Mesenchymal stem cell (in vitro differentiated cells and primary cell): ENCODE results near the gene PBX4.
A peak's percentile ranks its signal among the peaks of the same experiment; 100 is the strongest.

Experiments used
- DNase-seq: peaks from one replicate; pipeline ENCODE4 v3.0.0-alpha.2; 2013
- H2AFZ ChIP-seq: one replicate; pipeline ENCODE4 v1.6.1; 2013; ENCODE audit warnings: low read depth, mild to moderate bottlenecking, control low read depth, inconsistent platforms, low read length, moderate library complexity
- H2AK5ac ChIP-seq: 2 replicates; pipeline ENCODE4 v1.6.1; 2013; ENCODE audit warnings: low read length, moderate library complexity, mild to moderate bottlenecking, inconsistent platforms; ENCODE audit not compliant: severe bottlenecking
- H2BK120ac ChIP-seq: one replicate; pipeline ENCODE4 v1.6.1; 2013; ENCODE audit warnings: low read depth, mild to moderate bottlenecking, inconsistent platforms, low read length, moderate library complexity
- H2BK12ac ChIP-seq, 2 experiments: one replicate each; pipeline ENCODE4 v1.6.1; 2013; ENCODE audit warnings: inconsistent platforms in 2 of 2, low read length in 2 of 2, mild to moderate bottlenecking in 2 of 2, moderate library complexity in 2 of 2, control low read depth in 1 of 2
- H2BK15ac ChIP-seq: one replicate; pipeline ENCODE4 v1.6.1; 2013; ENCODE audit warnings: mild to moderate bottlenecking, low read depth, inconsistent platforms; ENCODE audit not compliant: poor library complexity, severe bottlenecking
- H2BK5ac ChIP-seq: 2 replicates; pipeline ENCODE4 v1.6.1; 2013; ENCODE audit warnings: low read depth, mild to moderate bottlenecking, low read length, control low read depth, inconsistent platforms; ENCODE audit not compliant: poor library complexity, severe bottlenecking
- H3K14ac ChIP-seq, 2 experiments: one replicate each; pipeline ENCODE4 v1.6.1; 2013; ENCODE audit warnings: inconsistent platforms in 2 of 2, low read length in 2 of 2, control low read depth in 1 of 2, mild to moderate bottlenecking in 1 of 2, moderate library complexity in 1 of 2
- H3K18ac ChIP-seq, 2 experiments: one replicate each; pipeline ENCODE4 v1.6.1; 2013; ENCODE audit warnings: inconsistent platforms in 2 of 2, low read length in 2 of 2, control low read depth in 1 of 2, low read depth in 1 of 2, mild to moderate bottlenecking in 1 of 2
- H3K23ac ChIP-seq, 2 experiments: one replicate each; pipeline ENCODE4 v1.6.1; 2013; ENCODE audit warnings: inconsistent platforms in 2 of 2, low read length in 2 of 2, mild to moderate bottlenecking in 2 of 2, moderate library complexity in 2 of 2, control low read depth in 1 of 2
- H3K27ac ChIP-seq: 2 replicates; pipeline ENCODE4 v1.5.1; 2013; ENCODE audit warnings: mild to moderate bottlenecking, moderate library complexity, low read length, control low read depth, inconsistent platforms; ENCODE audit not compliant: poor library complexity, severe bottlenecking
- H3K27me3 ChIP-seq, 2 experiments: 2 replicates each; pipeline versions ENCODE4 v1.6.1 to v1.7.0; 2013; ENCODE audit warnings: low read length in 2 of 2, mild to moderate bottlenecking in 2 of 2, moderate library complexity in 2 of 2, control low read depth in 1 of 2, inconsistent platforms in 1 of 2; ENCODE audit not compliant: control insufficient read depth in 1 of 2, insufficient read depth in 1 of 2
- H3K36me3 ChIP-seq, 2 experiments: 2 replicates each; pipeline versions ENCODE4 v1.6.1 to v1.7.0; 2013; ENCODE audit warnings: low read length in 2 of 2, control low read depth in 1 of 2, inconsistent platforms in 1 of 2, low read depth in 1 of 2, mild to moderate bottlenecking in 1 of 2; ENCODE audit not compliant: insufficient read depth in 2 of 2, control insufficient read depth in 1 of 2
- H3K4ac ChIP-seq, 2 experiments: one replicate each; pipeline ENCODE4 v1.6.1; 2013; ENCODE audit warnings: inconsistent platforms in 2 of 2, low read length in 2 of 2, mild to moderate bottlenecking in 2 of 2, moderate library complexity in 2 of 2, control low read depth in 1 of 2, low read depth in 1 of 2
- H3K4me1 ChIP-seq: 2 replicates; pipeline ENCODE4 v1.6.1; 2013; ENCODE audit warnings: low read depth, low read length, control low read depth; ENCODE audit not compliant: control insufficient read depth, insufficient read depth
- H3K4me2 ChIP-seq: 2 replicates; pipeline ENCODE4 v1.6.1; 2013; ENCODE audit warnings: low read length, mild to moderate bottlenecking, inconsistent platforms; ENCODE audit not compliant: poor library complexity, severe bottlenecking
- H3K4me3 ChIP-seq, 2 experiments: 2 replicates each; pipeline versions ENCODE4 v1.5.1 to v1.7.0; 2013; ENCODE audit warnings: low read length in 2 of 2, mild to moderate bottlenecking in 2 of 2, control low read depth in 1 of 2, low read depth in 1 of 2; ENCODE audit not compliant: insufficient read depth in 1 of 2
- H3K79me1 ChIP-seq: replicated peaks from 2 replicates; pipeline ENCODE4 v1.6.1; 2013; ENCODE audit warnings: mild to moderate bottlenecking, control low read depth, low read length, inconsistent platforms; ENCODE audit not compliant: poor library complexity, severe bottlenecking
- H3K9ac ChIP-seq: 2 replicates; pipeline ENCODE4 v1.7.0; 2013; ENCODE audit warnings: mild to moderate bottlenecking, low read length, moderate library complexity
- H3K9me3 ChIP-seq: 2 replicates; pipeline ENCODE4 v1.7.0; 2013; ENCODE audit warnings: mild to moderate bottlenecking, low read length; ENCODE audit not compliant: control insufficient read depth
- H4K8ac ChIP-seq: one replicate; pipeline ENCODE4 v1.6.1; 2013; ENCODE audit warnings: inconsistent platforms, mild to moderate bottlenecking, low read length, moderate library complexity
- H4K91ac ChIP-seq: one replicate; pipeline ENCODE4 v1.6.1; 2013; ENCODE audit warnings: mild to moderate bottlenecking, low read length, inconsistent platforms
- WGBS: methylation state at CpG from one replicate; pipeline ENCODE4 v1.1.7; 2013; ENCODE audit warnings: mixed read lengths; 5-methylcytosine and 5-hydroxymethylcytosine counted together

Gene PBX4

GRCh38 chr19:19587771-19588170, 30.7 kb downstream of the PBX4 start:
- Histone ChIP-seq H2BK15ac (no peak overlapping the region), H3K9ac (no peak overlapping the region), H3K4me3 (no peak overlapping the region), H3K9me3 (no peaks in the 10 kb centered on the region), H3K4ac (no peak overlapping the region), H4K8ac (no peak overlapping the region), H3K4me1 (peaks cover 4% of the 10 kb centered on the region), H2BK12ac (no peak overlapping the region), H3K36me3 (no peaks in the 10 kb centered on the region), H3K27me3 (no peaks in the 10 kb centered on the region), H2BK5ac (no peak overlapping the region), H3K27ac (no peak overlapping the region), H2BK120ac (no peak overlapping the region), H3K79me1 (no peaks in the 10 kb centered on the region), H3K18ac (no peak overlapping the region), H2AFZ (no peak overlapping the region), H3K23ac (no peak overlapping the region), H4K91ac (no peak overlapping the region), H3K4me2 (no peak overlapping the region), H3K14ac (no peak overlapping the region), H2AK5ac (no peak overlapping the region)
- DNase-seq: no peak
- WGBS: over 99% methylated on average over 3 of the region's 5 CpGs

DNA sequence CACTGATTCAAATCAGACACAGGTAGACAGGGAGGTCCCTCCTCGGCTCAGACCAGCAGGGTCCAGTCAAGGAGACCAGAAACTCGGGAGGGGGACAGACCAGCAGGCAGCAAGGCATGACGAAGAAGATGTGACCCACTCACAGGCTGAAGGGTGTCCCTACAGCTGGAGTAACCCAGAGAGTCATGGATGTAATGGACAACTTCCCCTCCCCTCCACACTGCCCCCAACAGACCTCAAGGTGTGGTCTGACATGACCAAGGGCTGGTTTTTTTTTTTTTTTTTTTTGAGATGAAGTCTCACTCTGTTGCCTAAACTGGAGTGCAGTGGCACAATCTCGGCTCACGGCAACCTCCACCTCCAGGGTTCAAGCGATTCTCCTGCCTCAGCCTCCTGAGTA, 34.1 kb downstream of the PBX4 start:
- no peak overlapping the region for H2BK15ac ChIP-seq
- no peak overlapping the region for H3K4me2 ChIP-seq
- no peaks in the 10 kb centered on the region for H3K27me3 ChIP-seq
- no peak overlapping the region for H3K4ac ChIP-seq
- no peak overlapping the region for H3K27ac ChIP-seq
- no peak overlapping the region for H2BK5ac ChIP-seq
- no peak overlapping the region for H3K14ac ChIP-seq
- H3K4me3 ChIP-seq: no peak overlapping the region
- no peak overlapping the region for H2BK120ac ChIP-seq
- H4K91ac ChIP-seq: no peak overlapping the region
- no peak overlapping the region for H3K9ac ChIP-seq
- WGBS: 80% methylated on average over 6 of the region's 6 CpGs
- H3K79me1 ChIP-seq: no peaks in the 10 kb centered on the region
- no peaks in the 10 kb centered on the region for H3K36me3 ChIP-seq
- peaks cover 2% of the 10 kb centered on the region for H3K4me1 ChIP-seq
- H3K9me3 ChIP-seq: no peaks in the 10 kb centered on the region
- H2AFZ ChIP-seq: no peak overlapping the region
- H2BK12ac ChIP-seq: no peak overlapping the region
- no peak overlapping the region for H4K8ac ChIP-seq
- no peak overlapping the region for H3K23ac ChIP-seq
- no peak overlapping the region for H2AK5ac ChIP-seq
- H3K18ac ChIP-seq: no peak overlapping the region
- DNase-seq: no peak

GRCh38 chr19:19582471-19582870, 36.0 kb downstream of the PBX4 start:
- no peak overlapping the region for H2BK12ac ChIP-seq
- H3K4ac ChIP-seq: no peak overlapping the region
- no peak overlapping the region for H3K18ac ChIP-seq
- H3K9me3 ChIP-seq: no peaks in the 10 kb centered on the region
- no peak for DNase-seq
- no peak overlapping the region for H2AK5ac ChIP-seq
- H3K9ac ChIP-seq: no peak overlapping the region
- no peak overlapping the region for H3K27ac ChIP-seq
- no peaks in the 10 kb centered on the region for H3K27me3 ChIP-seq
- no peak overlapping the region for H3K23ac ChIP-seq
- no peak overlapping the region for H2AFZ ChIP-seq
- H3K4me2 ChIP-seq: no peak overlapping the region
- H4K91ac ChIP-seq: no peak overlapping the region
- H3K79me1 ChIP-seq: no peaks in the 10 kb centered on the region
- H3K4me1 ChIP-seq: peaks cover 2% of the 10 kb centered on the region
- no peak overlapping the region for H2BK120ac ChIP-seq
- H2BK5ac ChIP-seq: no peak overlapping the region
- H3K36me3 ChIP-seq: no peaks in the 10 kb centered on the region
- H3K14ac ChIP-seq: no peak overlapping the region
- H4K8ac ChIP-seq: no peak overlapping the region
- WGBS: 85% methylated on average over 6 of the region's 6 CpGs
- H3K4me3 ChIP-seq: no peak overlapping the region
- no peak overlapping the region for H2BK15ac ChIP-seq

DNA sequence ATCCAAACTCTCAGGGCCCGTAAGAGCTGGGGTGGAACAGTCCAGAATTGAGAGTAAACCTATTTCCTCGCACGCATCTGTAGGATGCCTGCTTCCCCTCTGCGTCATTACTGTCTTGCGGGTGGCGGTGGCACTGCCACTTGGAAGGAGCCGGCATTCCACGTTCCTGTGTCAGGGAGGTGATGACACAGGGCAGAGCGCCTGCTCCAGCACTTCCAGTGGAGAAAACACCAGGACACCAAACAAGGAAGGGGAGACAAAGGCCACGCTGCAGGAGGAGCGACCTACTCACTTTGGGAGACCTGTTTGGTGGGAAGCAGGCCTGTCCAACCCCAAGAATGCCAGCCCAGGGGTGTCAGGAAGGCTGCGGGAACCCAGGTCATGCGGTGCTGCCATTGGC, 37.1 kb downstream of the PBX4 start:
- H4K91ac ChIP-seq: peak overlapping the region; percentile 39
- no peaks in the 10 kb centered on the region for H3K27me3 ChIP-seq
- no peak overlapping the region for H3K18ac ChIP-seq
- peaks cover 2% of the 10 kb centered on the region for H3K4me1 ChIP-seq
- no peaks in the 10 kb centered on the region for H3K9me3 ChIP-seq
- DNase-seq: no peak
- H2BK15ac ChIP-seq: no peak overlapping the region
- H3K36me3 ChIP-seq: no peaks in the 10 kb centered on the region
- 93% methylated on average over 13 of the region's 13 CpGs for WGBS
- H3K14ac ChIP-seq: peak overlapping the region in 1 of 2 experiments; percentile 22
- H2BK120ac ChIP-seq: no peak overlapping the region
- H2AFZ ChIP-seq: no peak overlapping the region
- no peak overlapping the region for H3K27ac ChIP-seq
- H2BK12ac ChIP-seq: no peak overlapping the region
- no peak overlapping the region for H3K4me3 ChIP-seq
- H3K23ac ChIP-seq: no peak overlapping the region
- H4K8ac ChIP-seq: peak overlapping the region; percentile 42
- H3K4me2 ChIP-seq: no peak overlapping the region
- H2BK5ac ChIP-seq: no peak overlapping the region
- no peaks in the 10 kb centered on the region for H3K79me1 ChIP-seq
- H2AK5ac ChIP-seq: no peak overlapping the region
- H3K4ac ChIP-seq: no peak overlapping the region
- H3K9ac ChIP-seq: no peak overlapping the region
